ENCODE measurements around the gene TNFRSF21. TPM values are rescaled to one million over a fixed set of nuclear protein-coding genes. Genes with fewer than 3 reads are reported as not detected.

The TNFRSF21 gene
- polyA plus RNA-seq, 1 donor (not counting 4 experiments of a cell fraction or from before 2014, with no cell fraction given) = 50.2 TPM

- H3K27me3 ChIP-seq (ENCODE audit: control insufficient read depth, extremely low read depth, insufficient read depth, low read length) = no peaks in the 10 kb centered on the region
- peaks cover 79% of the 10 kb centered on the region for H3K79me2 ChIP-seq (ENCODE audit: control insufficient read depth, insufficient read depth, low read length)
- peaks cover 2 to 14% of the 10 kb centered on the region in 2 experiments for H3K36me3 ChIP-seq (ENCODE audit: control insufficient read depth in 2 of 2, extremely low read depth in 1 of 2, insufficient read depth in 2 of 2, low read length in 2 of 2)
- peaks cover 29% of the 10 kb centered on the region for H3K4me1 ChIP-seq (ENCODE audit: control insufficient read depth, extremely low read depth, insufficient read depth, low read length)
- no peaks in the 10 kb centered on the region for H3K9me3 ChIP-seq (ENCODE audit: control insufficient read depth, low read depth, low read length)
- H3K27ac ChIP-seq (ENCODE audit: control insufficient read depth, insufficient read depth, low read length) = no peak overlapping the region
- H4K20me1 ChIP-seq (ENCODE audit: control insufficient read depth, extremely low read depth, insufficient read depth, low read length) = peaks cover 6% of the 10 kb centered on the region
- FAIRE-seq = no peak
- peak overlapping the region; percentile 20 to 82 (median 70) for H3K4me3 ChIP-seq (ENCODE audit: control insufficient read depth in 2 of 3, extremely low read depth in 1 of 3, insufficient read depth in 2 of 3, low read depth in 1 of 3, low read length in 3 of 3)
- H3K4me2 ChIP-seq (ENCODE audit: control insufficient read depth, extremely low read depth, insufficient read depth, low read depth, low read length) = peak overlapping the region; percentile 99
- DNase-seq (ENCODE audit: low read depth, low spot score) = no peak
- no peak overlapping the region for H3K9ac ChIP-seq (ENCODE audit: control insufficient read depth, extremely low read depth, insufficient read depth, low read length)
- no peak overlapping the region for H2AFZ ChIP-seq (ENCODE audit: control insufficient read depth, low read length)
- dilution Hi-C loops (cut with MboI; ENCODE audit: extremely low pct_ligation_motif_present, low sequenced_read_pairs) = no loop called here
- H3K9me1 ChIP-seq (ENCODE audit: control insufficient read depth, extremely low read depth, insufficient read depth, low read length) = peaks cover 3% of the 10 kb centered on the region
- no peak for TF ChIP-seq CTCF (optimal IDR thresholded peaks at IDR 0.05 in 1 of 3, IDR thresholded peaks at IDR 0.05 in 1 of 3, conservative IDR thresholded peaks at IDR 0.05 in 1 of 3; ENCODE audit: extremely low read depth in 1 of 3, insufficient read depth in 2 of 3, low read length in 3 of 3)
- no peak for TF ChIP-seq EZH2 (IDR thresholded peaks at IDR 0.05; ENCODE audit: low read length)
These were observed 2.8 kb downstream of the TNFRSF21 start for GRCh38 chr6:47306887-47307286.

- Histone ChIP-seq H3K27me3 (ENCODE audit: control insufficient read depth, extremely low read depth, insufficient read depth, low read length) (no peaks in the 10 kb centered on the region), H2AFZ (ENCODE audit: control insufficient read depth, low read length) (no peak overlapping the region), H3K9me1 (ENCODE audit: control insufficient read depth, extremely low read depth, insufficient read depth, low read length) (peaks cover 3% of the 10 kb centered on the region), H3K27ac (ENCODE audit: control insufficient read depth, insufficient read depth, low read length) (no peak overlapping the region), H3K4me3 (ENCODE audit: control insufficient read depth in 2 of 3, extremely low read depth in 1 of 3, insufficient read depth in 2 of 3, low read depth in 1 of 3, low read length in 3 of 3) (no peak overlapping the region), H3K9ac (ENCODE audit: control insufficient read depth, extremely low read depth, insufficient read depth, low read length) (no peak overlapping the region), H3K36me3 (ENCODE audit: control insufficient read depth in 2 of 2, extremely low read depth in 1 of 2, insufficient read depth in 2 of 2, low read length in 2 of 2) (peaks cover 2 to 14% of the 10 kb centered on the region in 2 experiments), H3K9me3 (ENCODE audit: control insufficient read depth, low read depth, low read length) (no peaks in the 10 kb centered on the region), H4K20me1 (ENCODE audit: control insufficient read depth, extremely low read depth, insufficient read depth, low read length) (peaks cover 10% of the 10 kb centered on the region), H3K4me1 (ENCODE audit: control insufficient read depth, extremely low read depth, insufficient read depth, low read length) (peaks cover 29% of the 10 kb centered on the region), H3K79me2 (ENCODE audit: control insufficient read depth, insufficient read depth, low read length) (peaks cover 100% of the 10 kb centered on the region), H3K4me2 (ENCODE audit: control insufficient read depth, extremely low read depth, insufficient read depth, low read depth, low read length) (no peak overlapping the region)
- TF ChIP-seq EZH2 (IDR thresholded peaks at IDR 0.05; ENCODE audit: low read length) (no peak), CTCF (optimal IDR thresholded peaks at IDR 0.05 in 1 of 3, IDR thresholded peaks at IDR 0.05 in 1 of 3, conservative IDR thresholded peaks at IDR 0.05 in 1 of 3; ENCODE audit: extremely low read depth in 1 of 3, insufficient read depth in 2 of 3, low read length in 3 of 3) (no peak)
- dilution Hi-C loops (cut with MboI; ENCODE audit: extremely low pct_ligation_motif_present, low sequenced_read_pairs) = no loop called here
- FAIRE-seq (no peak), DNase-seq (ENCODE audit: low read depth, low spot score) (no peak)
These were observed 5.8 kb downstream of the TNFRSF21 start for GRCh38 chr6:47303861-47304260.
